DND-41 (cell line): Measurements from ENCODE around the gene NKD1.

ENCODE experiments used
- CTCF ChIP-seq: IDR thresholded peaks from 2 replicates; pipeline ENCODE4 v1.5.1; 2012; ENCODE audit warnings: borderline replicate concordance, low read length, moderate library complexity, mild to moderate bottlenecking; ENCODE audit not compliant: poor library complexity, severe bottlenecking; ENCODE audit errors: extremely low read depth
- EZH2 ChIP-seq: IDR thresholded peaks from 3 replicates; pipeline ENCODE4 v1.6.1; 2012; ENCODE audit warnings: borderline replicate concordance, low read depth, mild to moderate bottlenecking, moderate library complexity, low read length, inconsistent platforms; ENCODE audit not compliant: severe bottlenecking

GRCh38 chr16:50632927-50633800 is 85.0 kb downstream of the NKD1 start:
- no peak for TF ChIP-seq CTCF
- no peak for TF ChIP-seq EZH2
